AG04450 (cell line): ENCODE data around the gene MOV10L1. TPM values are rescaled to one million over a fixed set of nuclear protein-coding genes. Genes with fewer than 3 reads are reported as not detected.
"Not testable (repeated sequence)": the region's sequence is repeated elsewhere in the genome, so short reads cannot be mapped to it uniquely, and the experiment has no call there.

Source experiments
- CTCF ChIA-PET: fragments of 300-600, 350-600 bp; formaldehyde crosslinking; extraction: SDS; loops from one replicate; lab custom pipeline; 2022; ENCODE audit warnings: antibody characterized with exemption, inconsistent platforms; lab: Charles Lee
- POLR2A ChIA-PET: fragments of 350-600 bp; formaldehyde crosslinking; extraction: SDS; loops from one replicate; lab custom pipeline; 2021; ENCODE audit warnings: antibody characterized with exemption, inconsistent platforms; lab: Yijun Ruan, JAX
- DNase-seq: peaks from one replicate; pipeline ENCODE4 v3.0.0-alpha.2; 2011; ENCODE audit warnings: low read depth, low spot score
- H3K27ac ChIP-seq: one replicate; pipeline ENCODE4 v1.5.1; 2012; ENCODE audit warnings: low read depth, low read length, control low read depth
- H3K27me3 ChIP-seq: one replicate; pipeline ENCODE4 v1.6.0; 2012; ENCODE audit warnings: low read length; ENCODE audit not compliant: control insufficient read depth, insufficient read depth
- H3K4me3 ChIP-seq: 2 replicates; pipeline ENCODE4 v1.5.1; 2011; ENCODE audit warnings: mild to moderate bottlenecking, low read depth, low read length, control low read depth
- H3K9me3 ChIP-seq: 2 replicates; pipeline ENCODE4 v1.5.1; 2012; ENCODE audit warnings: low read length; ENCODE audit not compliant: control insufficient read depth, insufficient read depth
- polyA plus RNA-seq: library from polyadenylated mRNA; depleted of rRNA; stranded (reverse); fragments of >200 nt; gene quantifications from 2 replicates; pipeline ENCODE4 v1.2.3, GENCODE V29; 2011
- TF ChIP-seq, protein P1 (sequence below): IDR thresholded peaks from 2 replicates; pipeline ENCODE4 v1.5.1; 2011; ENCODE audit warnings: low read depth, low read length, control low read depth, inconsistent platforms

Gene MOV10L1
- polyA plus RNA-seq, 1 experiment: 4.2 TPM

DNA sequence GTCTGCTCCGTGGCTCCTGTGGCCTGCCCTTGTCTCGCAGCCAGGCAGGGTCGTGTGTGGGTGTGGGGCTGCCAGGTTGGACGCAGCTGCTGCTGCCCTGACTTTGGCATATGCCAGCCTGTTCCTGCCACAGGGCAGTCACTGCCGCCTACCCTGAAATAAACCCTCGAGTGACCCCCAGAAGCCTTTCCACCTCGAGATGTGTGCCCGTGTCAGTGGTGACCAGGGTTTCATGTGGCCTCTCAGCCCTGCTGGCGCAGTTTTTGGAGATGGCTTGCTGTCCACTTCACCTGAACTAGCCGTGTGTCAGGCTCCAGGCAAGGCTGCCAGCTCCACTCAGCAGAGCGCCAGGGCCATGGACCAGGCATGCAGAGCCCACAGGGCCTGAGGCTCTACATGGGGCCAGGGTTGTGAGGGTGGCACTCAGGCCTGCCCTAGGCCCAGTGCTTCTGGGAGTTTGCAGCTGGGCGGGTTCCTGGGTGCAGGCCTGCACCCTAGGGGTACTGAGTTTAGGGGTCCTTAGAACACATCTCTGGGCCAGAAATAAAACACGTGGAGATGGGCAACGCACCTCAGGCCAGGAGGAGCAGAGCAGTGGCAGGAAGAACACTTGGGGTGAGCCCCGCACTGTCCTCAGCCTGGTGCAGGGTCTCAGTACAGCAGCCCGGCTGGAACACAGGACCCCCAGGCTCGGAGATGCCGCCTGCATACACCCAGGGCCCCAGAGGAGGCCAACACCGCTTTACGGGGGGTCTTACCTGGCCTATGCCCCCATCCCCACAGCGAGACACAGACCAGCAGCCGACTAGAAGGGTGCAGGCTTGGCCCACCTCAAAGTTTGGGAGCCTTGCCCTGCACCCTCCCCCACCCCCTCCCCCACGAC lies 71.9 kb downstream of the MOV10L1 start:
- TF ChIP-seq, protein P1, sequence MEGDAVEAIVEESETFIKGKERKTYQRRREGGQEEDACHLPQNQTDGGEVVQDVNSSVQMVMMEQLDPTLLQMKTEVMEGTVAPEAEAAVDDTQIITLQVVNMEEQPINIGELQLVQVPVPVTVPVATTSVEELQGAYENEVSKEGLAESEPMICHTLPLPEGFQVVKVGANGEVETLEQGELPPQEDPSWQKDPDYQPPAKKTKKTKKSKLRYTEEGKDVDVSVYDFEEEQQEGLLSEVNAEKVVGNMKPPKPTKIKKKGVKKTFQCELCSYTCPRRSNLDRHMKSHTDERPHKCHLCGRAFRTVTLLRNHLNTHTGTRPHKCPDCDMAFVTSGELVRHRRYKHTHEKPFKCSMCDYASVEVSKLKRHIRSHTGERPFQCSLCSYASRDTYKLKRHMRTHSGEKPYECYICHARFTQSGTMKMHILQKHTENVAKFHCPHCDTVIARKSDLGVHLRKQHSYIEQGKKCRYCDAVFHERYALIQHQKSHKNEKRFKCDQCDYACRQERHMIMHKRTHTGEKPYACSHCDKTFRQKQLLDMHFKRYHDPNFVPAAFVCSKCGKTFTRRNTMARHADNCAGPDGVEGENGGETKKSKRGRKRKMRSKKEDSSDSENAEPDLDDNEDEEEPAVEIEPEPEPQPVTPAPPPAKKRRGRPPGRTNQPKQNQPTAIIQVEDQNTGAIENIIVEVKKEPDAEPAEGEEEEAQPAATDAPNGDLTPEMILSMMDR: no peak
- no peak overlapping the region for H3K27ac ChIP-seq
- no peak for DNase-seq
- POLR2A ChIA-PET: no interaction called here
- peaks cover 14% of the 10 kb centered on the region; the same call in 1 of the 2 replicates for H3K9me3 ChIP-seq
- no peaks in the 10 kb centered on the region for H3K27me3 ChIP-seq
- H3K4me3 ChIP-seq: no peak overlapping the region
- CTCF ChIA-PET: no interaction called here

DNA sequence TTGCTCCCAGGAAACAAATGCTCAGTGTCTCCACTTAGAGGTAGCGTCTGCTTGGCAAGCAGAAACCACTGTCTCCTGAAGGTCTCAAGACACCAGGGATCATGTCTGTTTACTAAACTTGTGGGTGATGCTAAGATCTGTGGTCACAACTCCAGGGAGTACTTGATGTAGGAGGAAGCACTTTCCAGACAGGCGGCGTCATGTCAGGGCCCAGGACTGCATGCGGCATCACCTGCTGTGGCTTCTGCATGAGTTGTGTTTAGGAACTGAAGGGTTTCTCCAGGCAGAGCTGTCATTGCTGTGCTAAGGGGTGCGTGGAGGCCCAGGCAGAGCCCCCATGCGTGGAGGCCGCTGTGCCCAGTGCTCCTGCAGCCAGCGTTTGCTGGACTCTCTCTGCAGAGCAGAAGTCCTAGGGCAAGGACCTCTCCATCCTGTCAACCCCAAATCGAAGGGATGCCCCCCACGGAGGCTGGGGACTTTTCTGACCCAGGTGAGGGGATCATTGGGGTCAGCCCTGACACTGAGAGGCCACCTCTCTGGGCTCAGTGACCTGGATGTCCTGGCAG lies 72.7 kb downstream of the MOV10L1 start:
- H3K9me3 ChIP-seq: peaks cover 14% of the 10 kb centered on the region; the same call in 1 of the 2 replicates
- H3K27me3 ChIP-seq: no peaks in the 10 kb centered on the region
- POLR2A ChIA-PET: no interaction called here
- H3K27ac ChIP-seq: no peak overlapping the region
- CTCF ChIA-PET: no interaction called here
- DNase-seq: no peak
- H3K4me3 ChIP-seq: no peak overlapping the region
- TF ChIP-seq, protein P1: no peak

DNA sequence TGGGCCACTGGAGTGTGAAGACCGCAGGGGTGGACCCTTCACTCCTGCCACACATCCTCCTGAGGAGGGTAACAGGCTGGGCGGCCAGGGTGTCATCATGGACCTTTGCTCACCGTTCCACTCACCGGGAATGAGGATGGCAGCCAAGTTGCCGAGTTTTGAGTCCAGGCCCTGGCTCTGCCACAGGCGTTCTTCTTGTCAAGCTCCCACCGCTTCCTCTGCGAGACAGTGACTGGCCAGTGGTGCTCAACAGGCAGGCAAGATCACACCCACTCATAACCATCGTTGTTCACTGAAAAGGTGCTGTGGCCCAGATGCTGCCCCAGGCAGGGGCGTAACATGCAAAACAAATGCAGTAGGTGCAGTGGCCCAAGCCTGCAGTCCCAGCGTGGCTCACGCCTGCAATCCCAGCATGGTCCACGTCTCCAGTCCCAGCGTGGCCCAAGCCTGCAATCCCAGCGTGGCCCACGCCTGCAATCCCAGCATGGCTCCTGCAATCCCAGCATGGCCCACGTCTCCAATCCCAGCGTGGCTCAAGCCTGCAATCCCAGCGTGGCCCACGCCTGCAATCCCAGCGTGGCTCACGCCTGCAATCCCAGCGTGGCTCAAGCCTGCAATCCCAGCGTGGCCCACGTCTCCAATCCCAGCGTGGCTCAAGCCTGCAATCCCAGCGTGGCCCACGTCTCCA lies 75.8 kb downstream of the MOV10L1 start:
- POLR2A ChIA-PET: no interaction called here
- peaks cover 6% of the 10 kb centered on the region for H3K27me3 ChIP-seq
- H3K4me3 ChIP-seq: no peak overlapping the region
- peaks cover 14% of the 10 kb centered on the region; the same call in 1 of the 2 replicates for H3K9me3 ChIP-seq
- H3K27ac ChIP-seq: no peak overlapping the region
- no peak for DNase-seq
- TF ChIP-seq, protein P1: no peak
- CTCF ChIA-PET: no interaction called here

DNA sequence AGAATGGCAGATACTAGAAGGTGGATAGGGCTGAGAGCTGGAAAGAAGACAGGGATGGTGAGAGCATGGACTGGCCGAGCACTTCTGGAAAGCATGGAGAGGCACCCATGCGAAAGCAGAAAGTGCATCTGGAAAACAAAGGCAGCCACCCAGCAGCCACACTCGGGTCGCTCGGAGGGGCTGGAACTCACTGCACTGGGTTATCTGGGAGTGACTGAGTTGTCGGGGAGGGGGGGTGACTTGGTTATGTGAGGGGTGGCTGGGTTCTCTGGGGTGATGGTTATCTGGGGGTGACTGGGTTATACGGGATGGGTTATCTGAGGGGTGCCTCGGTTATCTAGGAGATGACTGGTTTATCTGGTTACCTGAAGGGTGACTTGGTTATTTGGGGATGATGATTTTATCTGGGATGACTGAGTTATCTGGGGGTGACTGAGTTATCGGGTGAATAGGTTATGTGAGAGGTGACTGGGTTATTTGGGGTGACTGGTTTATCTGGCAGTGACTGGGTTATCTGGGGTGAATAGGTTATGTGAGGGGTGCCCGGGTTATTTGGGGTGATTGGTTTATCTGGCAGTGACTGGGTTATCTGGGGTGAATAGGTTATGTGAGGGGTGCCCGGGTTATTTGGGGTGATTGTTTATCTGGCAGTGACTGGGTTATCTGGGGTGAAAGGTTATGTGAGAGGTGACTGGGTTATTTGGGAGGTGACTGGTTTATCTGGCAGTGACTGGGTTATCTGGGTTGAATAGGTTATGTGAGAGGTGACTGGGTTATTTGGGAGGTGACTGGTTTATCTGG lies 78.1 kb downstream of the MOV10L1 start:
- CTCF ChIA-PET: no interaction called here
- no peak overlapping the region for H3K4me3 ChIP-seq
- H3K27me3 ChIP-seq: peaks cover 16% of the 10 kb centered on the region
- peaks cover 14% of the 10 kb centered on the region; the same call in 1 of the 2 replicates for H3K9me3 ChIP-seq
- DNase-seq: no peak
- no peak overlapping the region for H3K27ac ChIP-seq
- TF ChIP-seq, protein P1: no peak
- POLR2A ChIA-PET: no interaction called here

DNA sequence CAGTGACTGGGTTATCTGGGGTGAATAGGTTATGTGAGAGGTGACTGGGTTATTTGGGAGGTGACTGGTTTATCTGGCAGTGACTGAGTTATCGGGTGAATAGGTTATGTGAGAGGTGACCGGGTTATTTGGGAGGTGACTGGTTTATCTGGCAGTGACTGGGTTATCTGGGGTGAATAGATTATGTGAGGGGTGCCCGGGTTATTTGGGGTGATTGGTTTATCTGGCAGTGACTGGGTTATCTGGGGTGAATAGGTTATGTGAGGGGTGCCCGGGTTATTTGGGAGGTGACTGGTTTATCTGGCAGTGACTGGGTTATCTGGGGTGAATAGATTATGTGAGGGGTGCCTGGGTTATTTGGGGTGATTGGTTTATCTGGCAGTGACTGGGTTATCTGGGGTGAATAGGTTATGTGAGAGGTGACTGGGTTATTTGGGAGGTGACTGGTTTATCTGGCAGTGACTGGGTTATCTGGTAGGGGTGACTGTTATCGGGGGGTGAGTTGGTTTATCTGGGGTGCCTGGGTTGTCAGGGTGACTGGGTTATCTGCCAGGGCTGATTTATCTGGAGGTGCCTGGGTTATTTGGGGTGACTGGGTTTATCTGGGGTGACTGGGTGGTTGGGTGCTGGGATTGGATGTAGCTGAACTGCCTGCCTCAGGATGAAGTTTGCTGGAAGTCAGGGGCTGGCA lies 78.8 kb downstream of the MOV10L1 start:
- peaks cover 16% of the 10 kb centered on the region for H3K27me3 ChIP-seq
- DNase-seq, H3K27ac ChIP-seq, CTCF ChIA-PET, POLR2A ChIA-PET, H3K4me3 ChIP-seq: not testable (repeated sequence)
- peaks cover 14% of the 10 kb centered on the region; the same call in 1 of the 2 replicates for H3K9me3 ChIP-seq
